HG03439 (cell line): ENCODE results near the gene VAX1.
"Not testable (repeated sequence)": the region's sequence is repeated elsewhere in the genome, so short reads cannot be mapped to it uniquely, and the experiment has no call there.

ENCODE experiments used
- ATAC-seq: cut with Tn5 transposase; IDR thresholded peaks from one replicate; pipeline ENCODE4 v1.9.1; 2021; ENCODE audit warnings: mild to moderate bottlenecking, moderate library complexity; ENCODE audit not compliant: unreplicated experiment

Gene VAX1, protein sequence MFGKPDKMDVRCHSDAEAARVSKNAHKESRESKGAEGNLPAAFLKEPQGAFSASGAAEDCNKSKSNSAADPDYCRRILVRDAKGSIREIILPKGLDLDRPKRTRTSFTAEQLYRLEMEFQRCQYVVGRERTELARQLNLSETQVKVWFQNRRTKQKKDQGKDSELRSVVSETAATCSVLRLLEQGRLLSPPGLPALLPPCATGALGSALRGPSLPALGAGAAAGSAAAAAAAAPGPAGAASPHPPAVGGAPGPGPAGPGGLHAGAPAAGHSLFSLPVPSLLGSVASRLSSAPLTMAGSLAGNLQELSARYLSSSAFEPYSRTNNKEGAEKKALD

DNA sequence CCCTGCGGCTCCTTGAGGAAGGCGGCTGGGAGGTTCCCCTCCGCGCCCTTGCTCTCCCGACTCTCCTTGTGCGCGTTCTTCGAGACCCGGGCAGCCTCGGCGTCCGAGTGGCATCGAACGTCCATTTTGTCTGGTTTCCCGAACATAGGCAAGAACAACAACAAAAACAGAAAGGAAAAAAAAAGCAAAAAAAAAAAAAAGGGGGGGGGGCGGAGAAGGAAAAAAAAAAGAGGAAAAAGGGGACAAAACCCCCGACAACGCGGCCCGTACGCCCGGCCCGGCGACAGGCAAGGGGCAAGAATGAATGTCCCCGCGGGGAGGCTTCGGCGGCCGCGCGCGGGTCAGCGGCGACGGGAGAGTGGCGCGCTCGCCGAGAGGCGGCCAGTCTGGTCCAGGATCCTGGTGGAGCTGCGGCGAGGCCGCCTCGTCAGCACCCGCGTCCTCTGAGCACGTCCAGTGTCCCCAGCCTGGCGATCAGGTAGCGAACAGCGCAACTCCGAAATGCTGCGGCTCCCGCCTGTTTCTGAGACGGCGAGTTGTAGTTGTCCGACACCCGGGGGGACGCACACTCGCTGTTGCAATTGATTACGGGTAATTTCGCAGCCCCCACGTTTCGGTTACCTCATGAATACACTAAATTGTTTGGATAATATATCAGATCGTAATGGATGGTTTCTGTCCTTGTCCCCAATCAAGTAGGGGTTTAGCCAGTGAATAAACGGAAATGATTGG is at the start of gene VAX1:
TSS of gene VAX1 (minus strand) at position 360 of the 732 bp plus-strand sequence. CDS start at position 146, 214 bp downstream.
- ATAC-seq, result no peak

DNA sequence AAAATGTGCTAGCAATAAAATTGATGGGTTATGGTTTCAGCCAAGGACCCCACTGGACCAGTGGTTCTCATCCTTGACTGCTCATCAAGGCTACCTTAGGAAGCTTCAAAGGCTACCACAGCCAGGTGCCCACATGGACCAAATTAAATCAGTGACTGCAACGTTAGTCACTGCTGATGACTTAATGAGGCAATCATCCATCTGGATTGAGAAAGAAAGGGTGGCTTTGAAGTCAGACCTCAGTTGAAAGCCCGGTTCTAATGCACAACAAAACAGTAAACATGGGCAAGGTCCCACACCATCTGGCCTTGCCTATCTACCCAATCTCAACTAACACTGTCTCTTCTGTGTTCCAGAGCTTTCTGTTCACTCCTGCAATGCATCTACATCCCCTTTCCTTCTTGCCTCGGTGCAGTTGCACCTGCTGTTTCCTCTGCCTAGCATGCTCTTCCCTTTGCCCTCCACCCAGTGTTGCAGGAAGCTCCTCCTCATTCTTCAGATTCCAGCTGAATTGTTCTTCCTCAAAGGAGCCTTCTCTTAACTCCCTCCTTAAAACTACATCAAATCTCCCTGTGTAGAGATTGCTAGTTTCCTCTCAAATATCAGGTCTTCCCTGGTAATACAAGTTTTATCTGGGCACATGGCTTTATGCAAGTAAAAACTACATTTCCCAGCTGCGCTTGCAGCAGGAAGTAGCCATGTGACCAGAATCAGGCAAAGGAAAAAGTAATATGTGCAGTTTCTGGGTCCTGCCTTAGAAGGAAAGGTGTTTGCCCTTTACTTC is 49.0 kb upstream of the VAX1 start:
- no peak for ATAC-seq

DNA sequence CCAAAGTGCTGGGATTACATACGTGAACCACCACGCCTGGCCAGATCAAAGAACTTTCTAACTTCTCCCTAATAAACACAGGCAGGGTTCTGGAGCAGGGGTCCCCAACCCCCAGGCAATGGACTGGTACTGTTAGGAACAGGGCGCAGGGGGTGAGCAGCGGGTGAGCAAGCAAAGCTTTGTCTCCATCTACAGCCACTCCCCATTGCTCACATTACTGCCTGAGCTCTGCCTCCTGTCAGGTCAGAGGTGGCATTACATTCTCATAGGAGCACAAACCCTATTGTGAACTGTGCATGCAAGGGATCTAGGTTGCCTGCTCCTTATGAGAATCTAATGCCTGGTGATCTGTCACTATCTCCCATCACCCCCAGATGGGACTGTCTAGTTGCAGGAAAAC is 47.7 kb upstream of the VAX1 start:
- not testable (repeated sequence) for ATAC-seq

DNA sequence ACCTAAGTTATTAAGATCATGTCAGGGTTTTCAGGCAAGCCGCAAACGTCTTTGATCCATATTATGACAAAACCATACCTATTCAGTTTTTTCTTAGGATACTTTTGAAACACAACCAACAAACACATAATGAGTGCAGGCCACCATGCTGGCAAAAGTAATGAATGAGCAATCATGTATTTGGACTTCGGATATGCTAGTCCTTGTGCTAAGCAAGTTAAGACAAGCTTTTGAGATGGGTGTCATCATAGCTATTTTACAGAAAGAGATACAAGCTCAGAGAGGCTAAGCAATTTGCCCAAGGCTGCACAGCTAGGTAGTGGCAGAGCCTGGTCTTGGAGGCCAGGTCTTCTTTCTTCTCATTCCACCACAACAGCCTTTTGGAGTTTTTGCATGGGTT is 46.8 kb upstream of the VAX1 start:
- no peak for ATAC-seq

DNA sequence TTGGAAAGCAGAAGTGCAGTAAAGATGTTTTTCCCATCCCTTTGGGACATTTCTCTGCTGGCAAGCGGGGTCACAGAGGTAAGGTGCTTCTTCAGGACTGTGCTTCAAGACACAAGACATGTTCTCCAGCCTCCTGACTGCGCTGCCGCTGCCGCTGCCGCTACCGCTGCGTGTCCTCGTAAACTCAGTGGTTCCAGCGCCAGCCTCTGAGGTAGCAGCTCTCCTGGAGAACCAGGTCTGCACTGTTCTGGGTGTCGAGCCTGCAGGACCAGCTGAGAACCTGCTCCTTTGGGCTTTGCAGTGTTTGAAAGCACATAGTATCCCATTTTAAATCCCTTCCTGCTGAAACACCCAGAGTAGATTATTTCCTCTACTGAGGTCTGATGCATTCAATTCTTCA is 46.2 kb upstream of the VAX1 start:
- ATAC-seq, result no peak

DNA sequence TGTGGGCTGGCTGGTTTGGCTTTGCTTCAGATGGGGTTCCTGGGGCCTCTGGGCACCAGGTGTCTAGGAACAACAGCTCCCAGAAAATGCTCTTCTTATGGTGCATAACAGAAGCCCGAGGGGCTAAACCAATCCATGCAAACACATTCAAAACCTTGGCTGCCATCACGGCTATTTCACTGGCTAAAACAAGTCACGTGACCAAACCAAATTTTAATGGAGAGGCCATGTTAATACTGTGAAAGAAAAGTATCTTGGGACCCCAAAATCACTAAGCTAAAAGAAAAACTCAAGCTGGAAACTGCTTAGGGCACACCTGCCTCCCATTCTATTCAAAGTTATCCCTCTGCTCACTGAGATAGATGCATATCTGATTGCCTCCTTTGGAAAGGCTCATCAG is 40.1 kb upstream of the VAX1 start:
- ATAC-seq, result no peak

DNA sequence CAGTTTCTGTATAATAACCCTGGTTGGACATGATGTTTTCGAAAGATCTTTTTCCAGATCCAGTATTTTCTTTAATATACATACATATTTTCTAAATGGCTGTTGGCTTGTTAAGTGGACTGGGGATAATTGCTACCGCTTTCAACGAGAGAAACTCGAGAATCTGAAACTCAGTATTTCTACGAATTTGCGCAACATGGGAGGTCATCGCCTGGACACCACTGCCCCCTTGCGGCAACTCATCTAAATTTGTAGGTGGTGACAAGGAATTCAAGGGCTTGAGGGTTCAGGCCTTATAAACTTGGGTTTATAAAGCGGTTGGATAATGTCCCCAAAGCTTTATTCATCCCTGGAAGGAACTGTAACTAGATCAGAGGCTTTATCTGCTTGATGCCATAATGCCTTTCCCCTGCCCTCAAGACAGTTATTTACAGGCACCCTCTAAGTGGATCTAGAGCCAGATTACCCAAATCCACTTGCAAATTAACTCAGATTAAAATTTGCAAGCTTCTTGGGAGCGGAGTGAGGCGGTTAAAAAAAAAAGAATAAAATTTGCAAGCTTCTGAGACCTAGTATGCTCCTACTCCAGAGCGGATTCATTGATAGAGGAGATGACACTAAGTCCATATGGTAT is 37.9 kb upstream of the VAX1 start:
- peak; percentile 54 for ATAC-seq

DNA sequence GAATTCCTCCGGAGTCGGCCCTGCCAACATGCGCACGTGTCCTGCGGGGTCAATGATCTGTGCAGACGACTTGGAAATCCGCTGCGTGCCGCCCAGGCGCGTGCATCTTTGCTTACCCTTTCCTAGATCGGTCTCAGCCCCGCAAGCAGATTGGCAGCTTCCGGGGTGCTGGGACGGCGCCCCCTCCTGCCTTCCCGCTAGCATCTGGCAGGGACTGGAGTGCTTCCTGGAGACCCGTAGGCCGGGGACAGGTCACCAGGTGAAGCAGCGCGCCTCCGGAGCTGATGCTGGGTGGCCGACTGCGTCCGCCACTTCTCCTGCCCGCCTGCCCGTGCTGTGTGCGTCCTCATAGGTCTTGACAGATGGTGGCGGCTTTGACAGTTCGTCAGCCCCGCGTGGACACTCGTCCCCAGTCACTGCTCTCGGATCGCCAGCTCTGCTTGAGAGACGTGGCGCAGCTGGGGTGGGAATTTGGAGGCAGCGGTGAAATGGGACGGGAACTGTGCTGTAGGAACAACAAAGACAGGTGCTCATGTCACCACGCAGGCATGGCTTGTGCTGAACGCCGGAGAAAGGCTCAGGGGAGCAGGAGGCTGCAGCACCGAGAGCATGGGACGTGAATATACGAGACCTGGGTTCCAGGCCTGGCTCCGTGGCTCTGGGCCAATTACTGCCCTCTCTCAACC is 37.3 kb upstream of the VAX1 start:
- peak; percentile 40 for ATAC-seq

DNA sequence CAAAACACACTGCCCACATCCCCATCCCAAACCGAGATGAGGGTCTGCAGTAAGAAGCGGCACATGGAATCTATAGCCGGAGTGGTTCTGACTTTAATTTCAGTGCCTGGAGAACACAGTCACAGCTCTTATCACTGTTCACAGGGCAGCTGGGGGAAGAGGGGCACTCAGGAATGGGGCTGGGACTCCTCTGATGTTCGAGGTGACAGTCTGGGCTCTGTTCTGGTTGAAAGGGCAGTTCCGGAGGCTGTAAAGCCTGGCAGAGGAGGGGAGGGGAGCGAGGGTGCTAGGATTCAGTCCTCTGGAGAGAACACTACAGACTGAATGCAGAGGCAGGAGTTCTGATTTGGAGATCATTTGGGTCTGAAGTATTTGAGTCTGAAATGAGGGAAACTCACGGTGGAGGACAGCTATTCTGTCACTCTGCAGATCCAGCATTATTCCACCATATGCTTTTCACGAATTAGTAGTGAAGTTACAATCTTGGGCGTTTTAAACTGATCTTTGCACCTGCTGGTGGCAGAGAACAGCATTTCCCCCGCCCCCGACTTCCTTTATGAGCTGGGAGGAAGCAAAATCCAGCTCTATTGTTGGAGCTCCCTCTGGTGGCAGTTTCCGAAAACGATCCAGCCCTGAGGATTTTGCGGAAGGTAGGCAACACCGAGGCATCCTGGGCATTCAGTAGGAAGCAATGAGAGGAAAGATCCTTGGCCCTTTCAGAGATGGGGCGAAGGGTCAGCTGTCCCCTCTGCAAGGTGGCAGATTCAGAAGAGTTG is 36.6 kb upstream of the VAX1 start:
- ATAC-seq, result peak; percentile 76

DNA sequence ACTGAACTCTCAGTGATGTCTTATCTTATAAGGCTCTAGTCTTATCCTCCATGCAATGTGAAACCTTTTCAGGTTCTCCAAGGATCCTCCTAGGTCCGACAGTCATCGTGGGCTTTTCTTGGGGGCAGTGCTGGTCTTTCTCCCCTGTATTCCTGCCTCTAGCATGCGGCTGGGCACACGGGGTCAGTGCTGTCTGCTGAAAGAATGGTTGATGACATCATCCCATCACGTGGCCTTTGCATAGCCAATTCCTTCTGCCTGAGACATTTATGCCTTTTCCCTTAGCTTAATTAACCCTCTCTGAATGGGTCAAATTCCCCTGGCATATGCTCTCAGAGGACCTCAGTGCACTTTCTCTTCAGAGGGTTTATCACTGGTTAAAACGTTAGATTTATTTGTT is 32.2 kb upstream of the VAX1 start:
- no peak for ATAC-seq

DNA sequence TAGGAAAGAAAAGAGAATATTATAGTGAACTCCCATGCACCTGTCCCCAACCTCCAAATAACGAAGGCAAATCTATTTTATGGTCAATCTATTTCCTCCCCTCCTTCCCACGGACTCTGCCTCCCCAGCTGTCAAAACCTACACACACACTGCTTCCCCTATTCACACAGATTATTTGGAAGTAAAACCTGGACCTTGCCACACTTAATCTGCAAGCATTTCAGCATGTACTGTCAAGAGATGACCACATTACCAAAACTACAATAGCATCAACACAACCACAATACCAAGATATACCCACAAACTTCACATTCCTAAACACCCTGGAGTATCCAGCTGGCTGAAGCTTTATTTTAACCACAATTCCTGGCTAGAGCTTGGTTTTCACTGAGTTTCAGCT is 31.4 kb upstream of the VAX1 start:
- ATAC-seq, result no peak

DNA sequence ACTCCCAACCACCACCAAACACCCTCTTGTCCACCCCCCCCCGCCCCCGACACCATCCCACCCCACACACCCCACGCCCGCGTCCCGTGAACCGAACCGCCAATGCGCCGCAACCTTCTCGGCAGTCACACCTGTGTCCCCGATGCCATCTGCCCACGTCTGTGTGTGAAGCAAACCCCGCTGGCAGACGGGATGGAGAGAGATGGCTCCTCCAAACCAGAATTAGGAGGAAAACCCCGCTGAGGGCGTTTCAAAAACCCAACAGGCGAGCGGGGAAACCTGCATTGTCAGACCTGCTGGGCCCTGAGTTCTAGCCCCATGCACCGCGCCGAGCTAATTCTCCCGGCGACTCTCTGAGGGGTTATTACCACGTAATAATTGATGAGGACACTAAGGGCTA is 30.7 kb upstream of the VAX1 start:
- no peak for ATAC-seq

DNA sequence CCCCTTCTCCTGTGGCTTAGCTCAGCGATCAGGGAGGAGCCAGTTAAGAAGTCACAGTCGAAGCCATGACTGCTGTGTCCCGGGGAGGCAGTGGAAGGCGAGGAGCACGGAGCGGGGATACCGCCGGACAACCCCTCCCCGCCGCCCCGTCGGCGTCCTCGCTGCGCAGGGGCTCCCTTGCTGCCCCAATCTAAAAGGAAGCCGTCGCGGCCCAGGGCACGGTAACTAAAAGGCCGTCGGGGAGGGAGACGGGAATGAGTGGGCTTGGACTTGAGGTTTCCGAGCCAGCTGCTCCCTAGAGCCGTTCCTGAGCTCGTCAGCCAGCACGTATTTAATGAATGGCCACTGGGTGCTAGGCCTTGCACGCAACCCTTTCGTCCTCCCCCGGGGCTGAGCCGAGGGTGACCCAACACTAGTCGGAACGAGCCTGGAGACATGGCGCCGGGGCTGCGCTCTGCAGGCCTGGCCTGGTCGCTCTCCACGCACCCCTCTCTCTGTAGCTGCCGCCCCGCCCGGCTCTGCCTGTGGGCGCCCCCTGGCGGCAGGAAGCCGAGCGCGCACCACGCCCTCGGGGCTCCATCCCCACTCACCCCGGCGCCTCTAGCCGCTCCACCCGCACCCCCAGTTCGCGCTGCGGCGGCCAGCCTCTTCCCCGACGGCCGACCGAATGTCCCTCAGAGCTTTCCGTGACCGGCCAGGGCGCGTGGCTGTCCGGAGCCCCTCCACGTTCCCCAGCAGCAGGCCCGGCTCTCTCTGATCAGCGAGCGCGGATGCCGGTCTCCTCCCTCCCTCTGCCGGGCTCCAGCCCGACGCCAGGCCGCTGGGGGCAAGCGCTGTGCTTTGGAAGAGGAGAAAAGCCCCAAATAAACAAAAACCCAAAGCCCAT is 30.0 kb upstream of the VAX1 start:
- peak; percentile 84 for ATAC-seq

DNA sequence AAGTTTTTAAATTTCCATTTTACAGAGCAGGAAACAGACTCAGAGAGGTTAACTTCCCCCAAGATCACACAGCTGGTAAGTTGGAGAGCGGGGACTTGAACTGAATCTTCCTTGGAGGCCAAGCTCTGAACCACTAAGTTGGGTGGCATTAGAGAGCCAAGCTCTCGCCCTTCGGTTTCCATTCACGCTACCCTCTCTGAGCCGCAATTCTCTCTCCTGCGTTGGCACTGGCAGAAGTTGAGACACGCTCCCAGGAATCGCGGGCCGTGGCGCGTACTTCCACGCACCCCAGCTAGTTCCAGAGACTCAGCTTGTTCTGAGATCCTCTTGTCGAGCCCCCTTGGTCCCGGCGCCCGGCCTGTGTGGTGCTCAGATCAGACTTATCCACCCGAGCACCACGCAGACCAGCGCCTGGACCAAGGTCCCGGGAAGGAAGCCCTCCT is 29.3 kb upstream of the VAX1 start:
- ATAC-seq, result no peak

DNA sequence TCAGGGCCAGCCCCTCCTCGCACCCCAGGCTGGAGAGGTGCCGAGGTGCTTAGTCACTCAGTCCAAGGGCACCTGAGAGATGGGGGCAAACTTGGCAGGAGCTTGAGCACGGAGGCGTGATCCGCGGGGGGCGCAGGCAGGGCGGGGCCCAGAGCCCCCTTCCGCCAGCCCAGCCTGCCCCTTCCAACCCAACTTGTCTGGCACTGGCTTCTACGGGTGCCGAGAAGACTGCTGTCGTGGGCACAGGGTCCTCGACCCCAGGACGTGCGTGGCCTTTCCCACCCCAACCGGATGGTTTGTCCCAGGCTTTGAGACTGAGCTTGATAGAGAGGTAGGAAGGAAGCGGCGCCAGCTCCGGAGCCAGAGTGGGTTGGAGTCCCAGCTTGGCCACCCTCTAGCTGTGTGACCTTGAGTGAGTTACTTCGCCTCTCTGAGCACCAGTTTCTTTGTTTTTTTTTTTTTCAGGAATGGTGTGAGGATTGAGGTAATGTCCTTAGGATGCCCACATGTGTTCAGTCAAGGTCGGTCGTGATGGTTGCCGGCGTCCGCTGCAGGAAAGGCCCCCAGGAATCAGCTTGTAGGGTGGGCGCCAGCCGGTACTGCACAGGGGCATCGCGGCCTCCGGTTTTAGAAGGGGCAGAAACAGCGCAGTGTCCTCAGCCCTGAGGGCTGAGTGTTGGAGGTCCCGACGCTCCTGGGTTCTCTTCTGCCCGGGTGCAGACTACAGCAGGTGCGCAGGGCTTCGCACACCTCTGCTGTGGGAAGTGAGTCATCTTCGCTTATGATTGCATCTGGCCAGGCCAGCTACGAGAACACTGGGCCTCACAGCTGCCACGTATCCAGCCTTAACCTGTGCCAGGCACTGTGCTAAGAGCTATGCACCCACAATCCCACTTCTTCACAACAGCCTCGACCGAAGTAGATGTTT is 28.6 kb upstream of the VAX1 start:
- no peak for ATAC-seq

DNA sequence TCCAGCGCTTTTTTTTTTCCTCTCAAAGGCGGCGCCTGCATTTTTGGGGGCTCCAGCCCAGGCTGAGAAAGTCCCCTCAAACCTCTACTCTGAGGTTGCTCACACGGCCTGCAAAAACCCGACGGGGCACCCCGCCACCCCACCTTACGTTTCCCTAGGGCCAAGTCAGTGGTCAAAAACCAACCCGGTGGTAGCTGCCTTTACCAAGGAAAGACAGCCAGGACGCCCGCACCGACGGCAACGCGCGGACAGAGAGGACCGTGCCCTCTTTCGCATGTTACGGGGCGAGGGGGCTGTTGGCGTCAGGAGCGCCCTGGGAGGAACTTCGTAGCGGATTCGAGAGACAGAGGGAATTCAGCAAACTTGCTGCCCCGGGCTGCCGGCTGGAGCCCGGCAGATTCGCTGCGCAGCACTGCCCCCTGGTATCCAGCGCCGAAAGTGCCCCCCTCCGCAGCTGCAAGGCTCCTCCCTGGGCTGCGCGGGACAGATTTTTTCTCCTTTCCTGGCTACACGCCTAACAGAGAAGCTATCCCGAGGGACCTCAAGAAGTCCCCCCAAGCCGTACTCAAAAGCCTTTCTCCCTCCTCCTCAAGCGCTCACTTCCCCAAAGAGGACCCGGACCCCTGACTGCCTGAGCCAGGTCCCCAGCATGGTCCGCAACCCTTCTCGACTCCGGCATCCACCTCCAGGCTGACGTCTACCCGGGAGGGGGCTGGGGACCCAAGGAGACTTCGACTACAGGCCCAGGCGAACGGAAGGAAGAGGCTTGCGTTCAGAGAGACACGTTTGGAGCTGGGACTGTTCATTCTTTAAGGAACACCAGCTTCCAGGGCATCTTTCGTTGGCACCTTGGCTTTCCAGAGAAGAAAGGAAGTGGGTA is 27.7 kb upstream of the VAX1 start:
- ATAC-seq, result no peak
